ENCODE results near the gene THADA.
"Not testable (repeated sequence)": the region's sequence is repeated elsewhere in the genome, so short reads cannot be mapped to it uniquely, and the experiment has no call there.

Gene THADA

DNA sequence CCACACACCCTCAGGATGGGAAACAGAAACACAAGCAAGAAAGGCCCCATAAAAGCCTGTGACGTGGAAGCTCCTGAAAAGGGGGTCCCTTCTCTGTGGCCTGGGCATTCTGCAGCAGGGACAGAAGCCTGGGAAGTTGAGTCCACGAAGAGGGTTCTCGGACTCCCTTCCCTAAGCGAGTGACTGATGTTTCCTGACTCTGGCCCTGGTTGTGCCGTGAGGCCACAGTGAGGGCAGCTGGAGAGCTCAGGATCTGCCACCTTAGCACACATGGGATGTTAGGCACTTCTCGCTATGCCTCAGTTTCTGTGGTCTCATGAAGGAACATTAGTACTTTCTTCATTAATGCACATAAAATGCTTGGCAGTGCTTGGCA lies 282.2 kb downstream of the THADA start:
- no peak for DNase-seq

DNA sequence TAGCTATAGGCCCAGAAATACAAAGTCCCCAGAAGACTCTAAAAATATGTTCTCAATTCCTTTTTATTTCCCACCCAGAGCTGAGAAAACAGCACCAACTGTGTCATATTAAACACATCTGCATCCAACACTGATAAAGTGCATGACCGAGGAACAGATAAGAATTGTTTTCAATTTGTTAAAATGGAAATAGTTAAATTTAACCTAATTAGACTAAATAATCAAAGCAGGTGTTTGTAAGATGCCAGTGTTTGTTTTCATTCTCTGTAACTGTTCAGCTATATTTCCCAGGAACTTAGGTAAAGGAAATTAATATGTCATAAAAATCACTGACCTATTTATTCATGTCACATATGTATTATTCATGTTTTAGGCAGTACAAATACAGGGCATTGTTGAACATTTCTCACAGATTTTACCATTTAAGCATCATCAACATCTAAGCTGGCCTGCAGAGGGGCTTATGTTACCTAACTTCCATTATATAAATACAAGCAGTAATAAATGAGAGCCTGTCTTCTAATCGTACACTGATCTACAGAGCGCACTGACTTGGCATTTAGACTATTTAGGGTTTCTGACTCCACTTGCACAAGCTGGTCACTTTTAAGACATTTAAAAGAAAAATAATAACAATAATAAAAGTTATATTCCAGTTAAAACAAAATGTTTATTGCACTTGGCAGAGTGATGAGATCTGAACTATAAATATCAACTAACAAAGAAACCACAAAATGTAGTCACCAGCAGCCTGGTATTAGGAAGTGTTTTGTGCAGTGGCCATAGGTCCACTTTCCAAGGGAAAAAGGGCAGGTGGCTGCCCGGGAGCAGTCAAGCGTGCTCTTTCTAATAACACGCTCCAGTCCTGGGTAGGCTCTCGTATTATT lies 282.8 kb downstream of the THADA start:
- peak; percentile 23 for DNase-seq

DNA sequence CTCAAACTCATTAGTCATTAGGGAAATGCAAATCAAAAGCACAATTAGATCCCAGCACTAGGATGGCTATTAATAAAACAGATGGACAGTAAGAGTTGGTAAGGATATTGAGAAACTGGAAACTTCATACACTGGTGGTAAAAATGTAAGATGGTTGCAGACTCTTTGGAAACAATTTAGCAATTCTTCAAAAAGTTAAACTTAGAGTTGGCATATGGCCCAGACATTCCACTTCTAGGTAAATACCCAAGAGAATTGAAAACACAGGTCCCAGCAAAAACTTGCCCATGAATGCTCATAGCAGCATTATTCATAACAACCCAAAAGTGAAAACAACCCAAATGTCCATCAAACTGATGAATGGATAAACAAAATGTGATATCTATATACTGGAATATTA lies 284.6 kb downstream of the THADA start:
- no peak for DNase-seq

DNA sequence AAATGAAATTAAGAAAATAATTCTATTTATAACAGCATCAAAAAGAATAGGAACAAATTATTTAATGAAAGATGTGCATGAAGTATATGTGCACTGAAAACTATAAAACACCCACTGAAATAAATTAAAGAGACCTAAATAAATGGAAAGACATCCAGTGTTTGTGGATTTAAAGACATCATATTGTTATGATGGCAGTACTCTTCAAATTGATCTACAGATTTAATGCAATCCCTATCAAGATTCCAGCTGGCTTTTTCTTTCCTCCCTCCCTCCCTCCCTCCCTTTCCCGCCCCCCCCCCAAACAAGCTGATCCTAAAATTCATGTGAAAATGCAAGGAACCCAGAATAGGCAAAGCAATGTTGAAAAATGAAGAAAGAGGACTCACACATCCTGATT lies 285.9 kb downstream of the THADA start:
- no peak for DNase-seq

DNA sequence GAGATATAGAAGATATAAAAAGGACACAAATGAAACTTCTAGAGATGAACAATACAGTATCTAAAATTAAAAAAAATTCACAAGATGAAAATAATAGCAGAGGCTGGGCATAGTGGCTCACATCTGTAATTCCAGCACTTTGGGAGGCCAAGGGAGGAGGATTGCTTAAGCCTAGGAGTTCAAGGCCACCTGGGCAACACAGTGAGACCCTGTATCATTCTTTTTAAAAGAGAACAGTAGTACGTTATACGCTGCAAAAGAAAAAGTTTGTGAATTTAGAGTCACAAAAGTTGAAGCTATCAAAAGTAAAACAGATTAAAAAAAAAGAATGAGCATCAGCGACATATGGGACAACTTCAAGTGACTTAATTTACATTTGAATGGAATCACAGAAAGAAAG lies 287.9 kb downstream of the THADA start:
- DNase-seq: no peak

DNA sequence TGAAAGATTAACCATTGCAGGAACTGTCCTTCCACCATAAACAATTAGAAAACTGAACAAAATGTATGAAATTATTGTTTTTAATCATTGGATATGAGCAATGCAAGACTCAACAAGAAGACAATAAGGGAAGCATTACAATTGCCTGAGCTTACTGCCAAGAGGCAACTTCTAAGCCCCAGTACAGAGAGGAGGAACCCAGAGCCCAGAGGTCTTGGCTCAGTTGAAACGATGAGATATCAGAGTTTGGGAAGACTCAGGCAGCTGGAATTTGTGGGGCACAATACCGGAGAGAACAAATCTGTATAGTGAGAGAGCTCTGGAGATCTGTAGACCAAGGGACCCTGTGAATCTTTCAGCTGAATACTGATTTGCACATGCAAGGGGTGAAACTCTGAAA lies 288.8 kb downstream of the THADA start:
- no peak for DNase-seq

DNA sequence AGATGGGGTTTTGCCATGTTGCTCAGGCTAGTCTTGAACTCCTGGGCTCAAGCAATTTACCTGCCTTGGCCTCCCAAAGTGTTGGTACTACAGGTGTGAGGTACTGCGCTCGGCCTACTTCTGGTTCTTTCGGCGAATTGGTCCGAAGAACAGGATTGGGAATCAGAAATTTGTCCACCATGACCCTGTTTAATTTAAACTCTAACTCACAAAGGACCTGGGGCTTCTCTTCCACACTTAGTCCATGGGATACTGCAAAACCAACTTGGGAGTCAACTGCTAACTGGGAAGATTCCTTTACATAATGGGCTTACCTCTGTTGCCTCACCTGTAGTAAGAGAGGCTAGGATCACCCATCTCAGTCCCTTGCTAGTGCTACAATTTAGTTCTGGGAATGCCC lies 289.6 kb downstream of the THADA start:
- no peak for DNase-seq

DNA sequence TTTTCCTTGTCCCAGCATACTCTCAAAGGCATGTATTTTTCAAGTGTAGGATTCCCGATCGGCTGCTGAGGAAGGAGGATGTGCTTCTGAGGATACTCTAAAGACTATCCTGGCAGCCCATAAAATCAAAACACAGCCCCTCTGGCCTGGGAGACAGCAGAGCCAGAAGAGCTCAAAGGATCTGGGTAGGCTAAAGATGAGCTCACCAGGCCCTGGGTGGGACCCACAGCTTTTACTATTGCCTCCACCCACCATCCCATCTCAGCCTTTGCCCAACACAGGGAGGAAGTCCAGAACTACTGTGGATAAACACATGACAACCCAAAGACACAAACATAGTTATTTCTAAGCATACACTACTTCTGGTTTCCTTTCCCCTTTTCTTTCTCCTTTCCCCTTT lies 290.3 kb downstream of the THADA start:
- no peak for DNase-seq

DNA sequence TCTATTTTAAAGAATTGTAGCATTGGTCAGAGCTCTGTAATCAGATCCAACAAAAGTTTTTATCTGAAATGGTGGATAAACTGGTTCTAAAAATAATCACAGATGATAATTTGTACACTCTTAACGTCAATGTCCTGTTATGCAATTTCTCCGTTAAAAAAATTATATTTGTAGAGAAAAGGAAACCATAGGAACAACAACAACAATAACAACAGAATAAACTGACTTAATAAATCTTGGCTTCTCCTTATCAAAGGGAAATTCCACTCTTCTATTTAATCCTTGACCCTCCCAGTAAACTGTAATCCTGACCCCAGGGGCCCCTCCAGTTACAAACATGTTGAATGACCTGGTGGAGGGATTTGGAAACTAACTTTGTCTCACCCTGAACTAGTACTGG lies 290.8 kb downstream of the THADA start:
- DNase-seq: no peak

DNA sequence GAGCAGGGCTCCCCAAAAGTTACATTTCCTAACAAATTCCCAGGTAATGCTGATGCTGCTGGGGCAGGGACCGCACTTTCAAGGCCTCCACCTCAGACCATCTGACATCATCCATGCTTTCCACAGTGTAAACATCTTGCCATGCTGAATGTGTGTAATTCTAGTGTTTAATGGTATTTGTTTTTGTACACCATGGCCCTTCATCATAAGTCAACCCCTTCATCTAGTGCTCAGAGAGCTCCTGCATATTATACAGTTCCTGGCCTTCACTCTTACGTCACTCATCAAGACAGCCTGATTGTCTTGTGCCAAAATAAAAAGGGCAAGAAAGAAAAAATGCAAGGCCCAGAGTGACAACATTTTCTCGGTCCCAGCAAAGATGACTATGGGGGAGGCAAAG lies 291.9 kb downstream of the THADA start:
- DNase-seq: no peak

DNA sequence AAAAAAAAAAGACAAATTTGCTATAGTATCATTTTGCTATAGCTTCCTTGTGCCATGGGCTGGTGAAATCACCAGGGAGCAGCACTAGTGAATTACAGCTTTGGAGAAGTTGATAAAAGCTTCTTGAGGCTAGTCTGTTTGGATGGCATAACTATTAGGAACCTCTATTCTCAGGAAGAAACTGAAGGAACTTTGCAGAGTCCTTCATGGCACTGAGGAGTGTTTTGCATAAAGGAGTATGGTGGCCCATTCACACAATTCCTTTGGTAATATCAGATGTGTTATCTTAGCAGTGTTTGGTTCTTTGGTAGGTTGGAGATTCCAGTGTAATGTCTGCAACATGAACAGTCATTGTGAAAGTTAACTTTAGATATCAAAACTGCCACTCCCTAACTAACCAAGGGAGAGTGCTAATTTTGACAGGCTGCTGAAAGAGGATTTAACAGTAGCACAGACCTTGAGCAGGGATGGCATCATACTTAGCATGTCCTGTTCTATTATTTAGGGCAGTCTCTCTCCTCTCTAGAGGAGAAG lies 292.8 kb downstream of the THADA start:
- DNase-seq: no peak

DNA sequence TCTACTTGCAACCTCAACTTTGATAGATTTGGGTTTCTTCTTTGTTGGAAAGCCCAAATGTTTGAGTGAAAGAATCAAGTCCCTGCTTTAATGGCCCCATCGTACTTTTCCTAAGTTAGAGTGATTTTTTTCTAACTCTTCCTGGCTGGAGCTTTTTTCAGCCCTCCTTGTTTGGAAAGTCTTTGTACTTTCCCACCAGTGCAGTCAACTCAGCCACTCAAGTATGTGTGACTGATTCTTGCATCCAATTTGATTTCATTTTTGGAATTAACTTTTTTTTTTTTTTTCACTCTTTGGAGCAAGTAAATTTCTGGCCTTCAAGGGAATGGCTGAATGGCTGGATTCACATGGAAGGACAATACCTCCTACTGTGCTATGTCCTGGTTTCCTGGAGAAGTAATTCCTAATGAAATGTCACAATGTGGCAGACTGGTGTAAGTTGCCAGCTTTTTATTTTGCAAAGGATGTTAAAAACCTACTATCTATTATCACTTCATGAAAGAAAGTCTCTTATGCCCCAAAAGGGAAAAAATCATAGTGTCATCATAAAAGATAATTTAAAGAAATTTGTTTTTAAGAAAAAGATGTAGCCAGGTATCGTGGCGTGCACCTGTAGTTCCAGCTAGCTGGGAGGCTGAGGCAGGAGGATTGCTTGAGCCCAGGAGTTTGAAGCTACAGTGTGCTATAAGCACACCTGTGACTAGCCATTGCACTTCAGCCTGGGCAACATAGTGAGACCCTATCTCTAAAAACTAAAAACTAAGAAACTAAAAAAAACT lies 293.5 kb downstream of the THADA start:
- DNase-seq: no peak

DNA sequence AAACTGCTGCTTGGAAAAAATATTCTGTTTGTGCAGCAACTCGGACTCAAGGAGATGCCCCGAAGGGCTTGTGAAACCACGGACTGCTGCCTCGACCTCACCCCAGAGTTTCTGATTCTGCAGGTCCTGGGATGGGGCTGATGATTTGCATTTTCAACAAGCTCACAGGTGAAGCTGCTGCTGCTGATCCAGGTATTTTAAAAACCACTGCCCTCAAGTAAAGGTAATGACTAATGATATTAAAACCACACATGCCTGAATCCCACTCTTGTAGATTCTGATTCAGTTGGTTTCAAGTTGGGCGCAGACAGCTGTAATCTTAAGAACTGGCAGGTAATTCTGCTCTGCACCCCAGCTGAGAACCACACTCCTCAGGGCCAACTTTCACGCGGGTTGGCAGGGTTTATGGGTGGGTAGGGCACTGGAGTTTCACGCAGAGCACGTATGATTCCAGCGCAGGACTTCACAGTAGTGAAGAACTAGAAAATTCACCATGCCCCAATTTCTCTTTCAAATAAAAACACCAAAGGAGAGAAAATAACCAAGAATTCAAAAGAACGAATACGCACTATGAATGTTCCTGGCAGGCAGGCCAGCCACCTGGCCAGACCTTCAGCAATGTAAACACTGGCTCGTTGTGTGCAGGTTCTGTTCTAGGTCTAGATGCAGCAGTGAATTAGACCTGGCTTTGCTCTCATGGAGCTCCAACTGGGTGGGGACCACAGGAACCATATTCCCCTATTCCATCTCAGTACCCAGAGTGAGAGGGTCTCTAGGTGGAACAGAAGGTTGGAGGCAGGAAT lies 294.9 kb downstream of the THADA start:
- DNase-seq: peak; percentile 49

DNA sequence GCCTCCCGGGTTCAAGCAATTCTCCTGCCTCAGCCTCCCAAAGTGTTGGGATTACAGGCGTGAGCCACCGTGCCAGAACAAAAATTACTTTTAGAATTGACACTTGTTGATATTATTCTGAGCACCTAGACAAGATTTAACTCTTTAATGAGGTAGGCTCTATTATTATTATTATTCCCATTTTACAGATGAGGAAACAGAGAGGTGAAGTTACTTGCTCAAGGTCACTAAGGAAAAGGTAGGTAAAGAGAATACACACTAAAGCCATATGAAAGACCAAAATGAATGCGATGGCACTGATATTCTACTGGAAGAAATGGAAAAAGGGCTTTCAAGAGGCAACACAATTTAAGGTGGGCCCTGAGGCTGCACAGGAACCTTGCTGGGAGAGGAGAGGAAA lies 295.6 kb downstream of the THADA start:
- no peak for DNase-seq

DNA sequence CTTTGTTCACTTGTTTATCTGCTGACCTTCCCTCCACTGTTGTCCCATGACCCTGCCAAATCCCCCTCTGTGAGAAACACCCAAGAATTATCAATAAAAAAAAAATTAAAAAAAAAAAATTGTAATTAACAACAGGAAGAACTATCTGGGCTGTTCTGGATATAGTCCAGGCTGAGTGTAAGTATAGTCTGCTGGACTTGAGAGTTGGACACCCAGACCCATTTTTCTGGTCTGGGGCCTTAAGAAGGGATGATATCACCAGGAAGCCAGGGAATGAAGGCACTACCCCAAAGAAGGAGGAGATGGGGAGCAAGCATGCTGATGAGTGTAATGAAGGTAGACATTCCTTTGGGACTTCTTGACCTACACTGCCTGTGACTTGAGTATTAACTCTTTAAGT lies 297.3 kb downstream of the THADA start:
- no peak for DNase-seq

DNA sequence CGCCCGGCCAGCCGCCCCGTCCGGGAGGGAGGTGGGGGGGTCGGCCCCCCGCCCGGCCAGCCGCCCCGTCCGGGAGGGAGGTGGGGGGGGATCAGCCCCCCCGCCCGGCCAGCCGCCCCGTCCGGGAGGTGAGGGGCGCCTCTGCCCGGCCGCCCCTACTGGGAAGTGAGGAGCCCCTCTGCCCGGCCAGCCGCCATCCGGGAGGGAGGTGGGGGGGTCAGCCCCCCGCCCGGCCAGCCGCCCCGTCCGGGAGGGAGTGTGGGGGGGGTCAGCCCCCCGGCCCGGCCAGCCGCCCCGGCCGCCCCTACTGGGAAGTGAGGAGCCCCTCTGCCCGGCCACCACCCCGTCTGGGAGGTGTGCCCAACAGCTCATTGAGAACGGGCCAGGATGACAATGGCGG lies 298.1 kb downstream of the THADA start:
- not testable (repeated sequence) for DNase-seq

DNA sequence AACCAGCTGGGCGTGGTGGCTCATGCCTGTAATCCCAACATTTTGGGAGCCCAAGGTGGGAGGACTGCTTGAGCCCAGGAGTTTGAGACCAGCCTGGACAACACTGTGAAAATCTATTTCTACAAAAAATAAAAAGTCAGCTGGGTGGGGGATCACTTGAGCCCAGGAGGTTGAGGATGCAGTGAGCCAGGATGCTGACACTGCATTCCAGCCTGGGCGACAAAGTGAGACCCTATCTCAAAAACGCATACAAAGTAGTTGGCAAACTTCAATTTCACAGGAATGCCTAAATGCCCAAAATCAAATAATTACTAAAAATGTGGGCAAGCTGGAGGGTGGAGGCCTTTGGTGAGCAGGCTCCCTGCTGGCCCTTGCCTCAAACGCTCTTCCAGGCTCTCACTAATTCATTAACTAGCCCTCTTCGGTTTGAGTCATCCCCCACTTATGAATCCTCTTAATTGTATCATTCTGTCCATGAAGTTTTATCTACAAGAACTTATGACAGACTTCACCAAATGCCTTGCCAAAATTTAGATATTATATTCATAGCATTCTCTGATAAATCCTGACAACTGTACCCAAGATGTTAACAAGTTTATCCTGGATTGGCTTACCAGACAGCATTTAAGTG lies 300.8 kb downstream of the THADA start:
- no peak for DNase-seq

DNA sequence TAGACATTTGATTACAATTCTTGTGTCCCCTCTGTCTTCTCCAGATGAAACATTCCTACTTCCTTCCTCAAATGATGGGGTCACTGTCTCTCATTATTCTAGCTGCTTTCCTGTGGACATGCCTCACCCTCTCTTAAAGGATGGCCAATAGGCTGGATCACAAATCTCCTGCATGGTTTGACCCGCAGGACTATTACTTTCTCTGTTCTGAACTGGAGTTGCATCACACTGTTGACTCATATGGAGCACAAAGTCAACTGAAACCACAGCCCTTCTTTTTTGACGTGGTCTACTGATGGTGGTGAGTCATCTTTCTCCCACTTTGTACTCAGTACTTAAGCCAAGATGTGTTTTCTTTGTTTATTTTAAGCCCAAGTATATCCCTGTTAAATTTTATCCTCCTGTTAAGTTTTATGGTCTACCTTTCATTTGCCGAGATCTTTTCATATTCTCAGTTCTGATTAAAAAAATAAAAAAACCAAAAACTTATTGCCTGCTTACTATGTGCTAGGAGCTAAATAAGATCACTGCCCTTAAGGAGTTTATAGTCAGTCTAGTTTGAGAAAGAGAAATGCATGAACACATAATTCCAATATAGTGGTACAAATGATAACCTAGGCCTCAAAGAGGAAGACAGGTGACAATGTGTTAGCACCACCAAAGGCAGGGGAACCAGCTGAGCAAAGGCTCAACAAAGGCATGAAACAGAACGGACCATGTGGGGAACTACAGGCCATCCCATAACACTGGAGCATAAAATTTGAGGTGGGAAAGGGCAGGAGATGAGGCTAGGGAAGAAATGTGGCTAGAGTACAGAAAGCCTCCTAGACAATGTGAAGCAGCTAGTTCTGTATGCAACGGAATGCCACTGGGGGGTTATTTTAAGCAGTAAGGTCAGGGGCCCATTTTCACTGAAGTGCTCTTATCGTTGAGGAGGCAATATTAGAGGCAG lies 301.8 kb downstream of the THADA start:
- DNase-seq: peak; percentile 25

DNA sequence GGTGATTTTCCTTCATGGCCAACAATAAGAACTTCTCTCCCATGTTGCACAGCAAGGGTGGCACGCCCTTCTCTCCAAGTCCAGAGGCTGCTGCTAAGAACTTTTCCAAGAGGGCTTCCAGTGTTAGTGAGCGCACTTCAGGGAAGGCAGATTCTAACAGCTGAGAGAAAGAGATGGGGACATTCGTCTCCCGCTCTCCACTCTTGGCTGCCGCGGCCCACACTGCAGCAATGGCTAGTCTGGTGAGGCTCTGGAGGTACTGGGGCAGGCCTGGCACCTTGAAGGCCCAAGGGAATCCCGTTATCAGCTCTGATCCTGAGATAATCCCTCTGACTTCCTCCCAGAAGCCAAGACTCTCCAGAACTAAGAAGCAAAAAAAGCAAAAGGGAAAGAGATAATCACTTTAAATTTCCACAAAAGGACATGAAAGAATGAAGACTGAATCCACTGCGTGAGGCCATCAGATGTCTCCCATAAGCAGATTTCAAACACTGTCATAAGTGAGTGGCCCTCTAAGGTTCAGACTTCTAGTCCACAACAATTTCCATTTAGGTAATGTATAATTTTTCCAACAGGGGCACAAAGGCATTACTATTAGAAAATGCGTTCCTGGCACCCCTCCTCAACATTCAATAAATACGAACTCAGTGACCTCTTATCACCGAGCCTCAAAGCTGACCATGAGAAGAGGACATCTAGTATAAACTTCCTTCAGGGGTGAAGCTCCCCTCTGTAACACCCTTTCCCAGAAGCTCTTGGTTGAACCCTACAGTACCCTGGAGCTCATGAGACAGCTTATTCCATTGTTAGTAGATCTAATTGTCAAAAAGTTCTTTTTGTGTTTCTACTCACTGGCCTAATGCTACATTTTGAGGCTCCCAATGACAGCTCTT lies 302.7 kb downstream of the THADA start:
- DNase-seq: no peak

DNA sequence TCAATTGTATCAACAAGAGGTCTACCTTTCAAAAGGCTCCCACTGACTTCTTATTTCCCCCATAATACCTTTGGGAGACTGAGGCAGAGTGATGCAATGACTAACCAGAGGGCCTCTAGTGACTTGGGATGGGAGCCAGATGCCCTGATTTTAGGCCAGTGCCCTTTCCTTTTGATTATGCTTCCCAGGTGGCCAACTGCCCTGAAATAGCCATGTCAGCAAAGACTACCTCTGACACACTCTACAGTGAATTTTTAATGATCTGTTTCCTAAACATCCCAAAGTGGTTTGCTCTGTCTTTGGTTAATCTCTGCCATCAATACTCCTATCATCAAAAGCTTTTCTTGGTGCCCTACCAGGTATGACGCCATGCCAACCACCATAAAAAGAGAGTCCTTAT lies 303.5 kb downstream of the THADA start:
- no peak for DNase-seq

DNA sequence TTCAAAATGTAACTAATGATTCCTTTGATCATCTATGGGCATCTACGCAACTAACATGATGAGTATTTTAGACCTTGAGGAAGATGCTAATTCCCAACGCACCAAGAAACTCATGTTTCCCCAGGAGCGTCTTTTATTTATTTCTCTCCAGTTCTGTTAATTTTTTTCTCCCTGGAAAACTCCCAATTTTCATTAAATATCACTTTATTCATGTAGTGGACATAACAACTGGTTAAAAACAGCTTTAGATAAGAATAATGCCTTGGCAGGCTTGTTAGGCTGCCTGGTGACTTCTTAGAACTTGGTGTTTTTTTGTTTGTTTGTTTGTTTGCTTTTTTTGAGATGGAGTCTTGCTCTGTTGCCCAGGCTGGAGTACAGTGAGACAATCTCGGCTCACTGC lies 306.5 kb downstream of the THADA start:
- no peak for DNase-seq

Data from DMS79 (cell line).